GM18951 (cell line): Measurements from ENCODE around the gene SNCAIP.

Source experiments
- POLR2A ChIP-seq: IDR thresholded peaks from 4 replicates; pipeline ENCODE4 v1.6.1; 2011; ENCODE audit warnings: mild to moderate bottlenecking; ENCODE audit not compliant: insufficient read length, insufficient read depth; ENCODE audit errors: extremely low read depth
- in situ Hi-C: fragments of 300-500 bp; cut with MboI; formaldehyde crosslinking; loops from one replicate; pipeline ENCODE4 v1.12.0; 2022; ENCODE audit warnings: low sequenced_read_pairs, mixed read lengths, inconsistent platforms; ENCODE audit not compliant: unreplicated experiment

SNCAIP gene

DNA sequence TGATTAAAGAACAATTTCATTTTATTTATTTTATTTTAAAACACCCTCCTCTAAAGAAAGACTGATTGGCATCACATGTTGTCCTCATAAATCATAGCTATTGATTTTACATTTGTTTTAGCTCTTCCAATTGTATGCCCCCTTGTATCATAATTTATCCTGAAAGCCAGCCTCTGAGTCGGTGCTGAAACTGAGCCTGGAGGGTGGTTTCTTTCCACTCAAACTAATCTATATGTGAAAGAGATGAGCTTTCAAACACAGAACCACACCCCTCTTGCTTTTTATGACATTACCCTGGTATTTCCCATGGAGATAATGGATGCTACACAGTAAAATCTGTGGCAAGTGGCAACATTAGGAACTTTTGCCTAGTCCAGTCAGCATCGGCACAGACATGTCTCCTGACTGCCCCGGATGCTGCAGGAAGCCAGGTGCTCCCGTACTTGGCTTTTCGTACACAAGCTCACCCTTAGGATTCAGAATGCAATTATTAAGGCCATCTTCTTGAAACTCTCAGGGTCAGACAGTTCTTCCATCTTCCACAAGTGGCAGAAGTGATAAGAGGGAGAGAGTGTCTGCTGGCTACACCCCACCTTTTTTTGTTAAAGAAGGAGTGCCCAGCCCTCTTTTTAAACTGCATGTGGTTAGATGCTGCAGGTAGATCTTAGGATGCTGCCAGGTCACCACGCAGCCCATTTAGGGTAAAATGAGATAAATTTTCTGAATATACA, 91.1 kb downstream of the SNCAIP start:
- no peak for TF ChIP-seq POLR2A
- in situ Hi-C loops = no loop called here

DNA sequence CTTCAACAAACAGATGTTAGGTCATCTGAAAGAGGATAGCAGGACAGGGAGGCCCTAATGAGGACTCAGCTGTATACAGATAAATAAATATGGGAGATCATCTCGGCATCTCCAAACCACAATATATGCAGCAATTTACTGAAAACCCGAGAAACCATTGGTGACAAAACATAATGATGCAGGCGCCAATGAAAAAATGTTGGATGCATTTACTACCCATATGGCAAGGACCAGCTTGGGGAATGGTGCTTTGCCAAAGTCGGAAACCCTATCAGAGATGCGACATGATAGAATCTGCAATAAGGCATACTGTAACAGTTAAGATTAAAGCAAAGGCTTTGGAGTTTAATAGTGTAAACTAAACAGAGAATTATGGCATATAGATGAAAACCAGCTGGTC, 92.0 kb downstream of the SNCAIP start:
- in situ Hi-C loops = no loop called here
- TF ChIP-seq POLR2A = no peak

DNA sequence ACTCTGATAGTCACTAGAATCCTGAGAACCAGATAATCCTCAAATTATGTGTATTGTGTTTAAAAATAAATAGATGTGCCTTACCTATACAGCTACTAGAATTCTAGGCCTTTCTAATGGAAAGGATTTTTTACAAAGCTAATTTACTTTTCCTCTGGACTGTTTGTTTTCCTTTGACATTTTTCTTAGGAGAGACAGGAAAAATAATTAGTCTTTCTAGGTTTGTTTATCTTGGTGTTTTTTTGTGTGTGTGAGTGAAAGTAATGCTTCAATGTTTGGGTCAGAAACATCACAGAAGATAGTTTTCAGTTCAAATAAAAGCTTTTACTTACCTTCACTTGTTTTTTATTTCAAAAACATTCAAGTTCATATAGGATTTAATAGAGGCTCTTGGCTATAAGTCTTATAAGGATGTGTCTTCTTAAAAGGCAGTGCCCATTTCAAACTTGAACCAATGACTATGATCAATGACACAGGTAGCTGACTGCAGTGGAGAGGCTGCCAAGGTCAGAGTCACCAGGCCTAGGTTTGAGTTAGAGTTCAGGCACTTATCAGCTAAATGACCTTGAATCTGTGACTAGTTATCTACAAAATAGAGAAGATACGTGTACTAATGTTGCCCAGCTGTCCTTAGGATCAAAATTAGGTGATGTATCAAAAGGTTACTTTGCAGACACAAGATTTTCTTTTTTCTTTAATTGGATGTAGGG, 92.8 kb downstream of the SNCAIP start:
- no peak for TF ChIP-seq POLR2A
- in situ Hi-C loops = no loop called here

DNA sequence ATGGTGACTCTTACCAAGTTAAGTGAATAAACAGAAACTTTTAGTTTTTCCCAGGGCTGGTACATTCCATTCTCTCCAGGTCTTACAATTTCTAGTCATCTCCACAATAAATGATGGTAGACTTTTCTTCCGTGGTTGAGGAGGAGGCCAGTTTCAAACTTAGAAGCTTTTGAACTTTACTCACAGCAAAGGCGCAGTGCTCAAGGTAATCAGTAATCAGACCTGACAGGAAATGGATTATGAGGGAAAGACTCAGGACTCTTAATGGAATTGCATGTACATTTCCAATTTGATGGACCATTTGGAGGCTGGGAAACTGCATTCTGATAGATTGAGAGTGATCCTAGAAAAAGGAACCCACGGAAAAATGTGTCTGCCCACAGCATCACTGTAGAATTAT, 93.7 kb downstream of the SNCAIP start:
- in situ Hi-C loops = no loop called here
- TF ChIP-seq POLR2A = no peak

DNA sequence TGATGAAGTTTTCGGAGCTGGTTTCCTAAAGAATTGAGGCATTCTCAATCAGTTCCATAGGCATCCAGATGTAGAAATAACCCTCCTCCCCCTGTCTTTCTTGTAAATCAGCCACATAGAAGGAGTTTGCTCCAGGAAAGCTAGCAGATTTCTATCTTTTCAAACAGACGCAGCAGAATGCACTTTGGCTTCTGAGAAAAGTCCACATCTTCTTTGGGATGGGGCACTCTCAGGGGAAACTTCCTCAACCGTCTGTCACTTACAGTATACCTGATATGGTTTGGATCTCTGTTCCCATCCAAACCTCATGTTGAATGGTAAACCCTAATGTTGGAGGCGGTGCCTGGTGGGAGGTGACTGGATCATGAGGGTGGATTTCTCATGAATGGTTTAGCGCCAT, 94.1 kb downstream of the SNCAIP start:
- no peak for TF ChIP-seq POLR2A
- in situ Hi-C loops = no loop called here

DNA sequence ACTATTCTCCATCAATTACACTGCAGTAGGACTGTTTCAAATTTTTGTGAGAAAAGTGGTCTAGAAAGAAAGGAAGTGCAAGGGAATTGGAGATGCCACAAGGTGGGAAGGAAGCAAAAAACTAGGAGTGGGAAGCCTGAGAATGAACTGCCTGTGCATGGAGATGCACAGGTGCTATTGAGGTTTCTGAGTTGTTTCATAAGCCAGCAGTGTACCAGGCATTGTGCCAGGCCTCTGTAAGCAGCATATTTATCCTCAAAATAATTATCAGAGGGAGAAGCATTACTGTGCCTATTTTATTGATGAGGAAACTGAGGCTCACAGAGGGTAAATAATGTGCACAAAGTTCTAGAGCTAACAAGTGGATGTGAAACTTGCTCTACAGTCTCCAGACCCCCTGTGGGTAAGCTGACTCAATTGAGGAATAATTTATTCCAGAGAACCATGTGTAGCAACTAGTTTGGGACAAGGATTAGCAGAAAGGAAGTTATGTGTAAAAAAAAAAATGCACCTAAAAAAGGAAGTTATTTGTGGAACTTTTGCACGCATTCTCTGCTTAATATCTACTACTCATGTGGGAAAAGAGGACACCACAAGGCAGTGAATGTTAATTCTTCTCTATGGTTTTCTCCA, 96.7 kb downstream of the SNCAIP start:
- in situ Hi-C loops = no loop called here
- TF ChIP-seq POLR2A = no peak

DNA sequence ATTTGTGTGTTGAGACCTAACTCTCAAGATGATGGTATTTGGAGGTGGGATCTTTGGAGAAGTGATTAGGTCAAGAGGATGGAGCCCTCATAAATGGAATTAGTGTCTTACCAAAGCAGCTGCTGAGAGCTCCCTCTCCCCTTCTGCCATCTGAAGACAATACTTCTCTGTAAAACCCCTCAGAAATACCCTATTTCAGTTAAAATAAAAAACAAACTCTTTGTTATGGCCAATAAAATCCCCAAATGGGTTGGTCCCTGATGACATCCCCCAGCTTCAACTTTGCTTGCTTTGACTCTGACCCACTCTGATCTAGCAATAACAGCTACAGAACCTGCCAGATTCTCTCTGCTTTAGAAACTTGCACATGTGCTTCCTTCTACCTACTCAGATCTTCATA, 100.9 kb downstream of the SNCAIP start:
- in situ Hi-C loops = no loop called here
- no peak for TF ChIP-seq POLR2A

DNA sequence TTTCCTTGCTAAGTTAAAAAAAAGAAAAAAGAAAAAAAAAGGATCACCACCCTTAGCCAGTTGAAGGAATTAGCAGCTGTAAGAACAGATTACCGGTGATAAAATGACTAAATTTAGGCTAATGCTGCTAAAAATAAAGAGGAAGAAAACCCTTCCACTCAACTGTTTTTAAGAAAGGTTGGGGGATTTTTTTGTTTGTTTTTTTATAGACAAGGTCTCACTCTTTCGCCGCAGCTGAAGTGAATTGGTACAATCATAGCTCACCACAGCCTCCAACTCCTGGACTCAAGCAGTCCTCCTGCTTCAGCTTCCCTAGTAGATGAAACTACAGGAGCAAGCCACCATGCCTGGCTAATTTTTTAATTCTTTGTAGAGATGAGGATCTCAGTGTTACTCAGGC, 101.7 kb downstream of the SNCAIP start:
- TF ChIP-seq POLR2A = no peak
- in situ Hi-C loops = no loop called here

DNA sequence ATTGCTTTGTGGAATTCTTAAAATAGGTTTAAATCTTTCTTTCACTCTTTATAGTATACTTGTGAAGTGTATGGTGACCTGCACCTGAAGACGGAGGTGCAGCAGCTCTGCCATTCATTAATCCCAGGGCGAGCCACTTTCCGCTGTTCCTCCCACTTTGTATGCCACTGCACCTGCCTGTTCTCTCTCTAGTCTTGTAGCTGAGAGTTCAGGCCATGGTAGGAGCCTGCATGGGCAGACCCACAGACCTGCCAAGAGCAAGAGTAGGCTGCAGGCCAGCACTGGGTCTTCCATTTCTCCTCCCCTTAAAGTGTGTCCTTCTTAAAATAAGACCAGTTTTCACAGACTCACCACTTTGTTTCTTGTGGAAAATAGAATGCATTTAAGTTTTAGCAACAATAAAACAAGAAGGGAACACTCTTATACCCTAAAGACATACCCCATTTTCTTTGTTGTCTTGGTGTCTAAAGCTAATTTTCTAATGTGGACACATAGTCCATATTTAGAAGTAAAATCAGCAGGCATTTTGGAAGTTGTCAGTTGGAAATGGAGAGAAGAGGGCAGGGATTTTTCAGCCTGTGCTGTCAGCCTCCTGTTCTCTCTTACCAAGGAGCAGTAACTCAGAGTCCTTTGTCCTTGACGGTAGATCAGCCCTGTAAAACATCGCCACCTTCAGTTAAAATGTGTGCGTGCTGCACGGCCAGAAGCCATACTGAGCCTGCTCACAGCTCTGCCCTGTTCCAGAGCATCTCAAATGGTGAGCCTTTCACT, 103.2 kb downstream of the SNCAIP start:
- TF ChIP-seq POLR2A = no peak
- in situ Hi-C loops = no loop called here

DNA sequence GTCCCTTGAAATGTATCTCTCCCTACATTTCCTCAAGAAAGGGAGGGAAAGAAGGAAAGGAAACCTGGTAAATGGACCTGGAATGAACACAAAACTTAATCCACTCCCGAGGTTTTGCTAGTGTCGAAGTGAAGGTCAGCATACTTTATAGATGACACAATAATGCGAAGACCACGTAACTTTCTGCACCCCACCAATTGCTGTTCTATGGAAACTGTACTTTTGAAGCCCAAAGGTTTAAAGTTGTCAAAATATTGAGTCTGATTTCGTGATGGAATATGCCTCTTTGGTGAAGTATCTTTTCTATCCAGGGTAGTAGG, 103.7 kb downstream of the SNCAIP start:
- in situ Hi-C loops = no loop called here
- no peak for TF ChIP-seq POLR2A

DNA sequence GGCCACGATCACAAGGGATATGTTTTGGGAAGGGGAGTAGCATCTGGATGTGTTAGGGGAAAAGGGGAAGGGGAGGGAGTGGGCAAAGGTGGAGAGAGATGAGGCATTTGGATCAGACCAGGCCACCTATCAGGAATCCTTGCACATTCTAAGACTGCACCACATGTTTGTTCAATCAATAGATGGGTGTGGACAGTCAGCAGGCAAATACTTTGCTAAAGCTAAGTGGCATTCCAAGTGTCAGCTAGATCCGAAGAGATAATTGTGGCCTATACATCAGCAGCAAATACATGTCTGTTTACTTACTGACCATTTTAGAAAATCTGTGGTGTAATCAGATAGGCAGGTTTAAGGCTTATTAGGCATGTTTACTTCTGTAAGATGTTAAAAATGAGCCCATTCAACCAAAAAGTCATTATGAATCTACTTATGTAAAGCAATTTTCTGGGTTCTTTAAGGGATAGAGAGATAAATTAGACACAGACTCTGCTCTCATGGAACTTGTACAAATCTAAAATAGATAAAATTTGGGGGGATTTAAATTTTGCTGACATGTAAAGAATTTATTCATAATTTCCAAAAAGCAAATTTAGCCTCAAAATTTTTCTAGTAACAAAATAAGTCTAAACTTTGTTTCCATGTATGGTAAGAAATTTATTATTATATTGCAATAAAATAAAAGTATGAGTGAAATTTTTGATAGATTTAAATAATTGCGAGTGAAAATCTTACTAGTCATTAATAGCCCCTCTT, 107.3 kb downstream of the SNCAIP start:
- in situ Hi-C loops = no loop called here
- TF ChIP-seq POLR2A = no peak

DNA sequence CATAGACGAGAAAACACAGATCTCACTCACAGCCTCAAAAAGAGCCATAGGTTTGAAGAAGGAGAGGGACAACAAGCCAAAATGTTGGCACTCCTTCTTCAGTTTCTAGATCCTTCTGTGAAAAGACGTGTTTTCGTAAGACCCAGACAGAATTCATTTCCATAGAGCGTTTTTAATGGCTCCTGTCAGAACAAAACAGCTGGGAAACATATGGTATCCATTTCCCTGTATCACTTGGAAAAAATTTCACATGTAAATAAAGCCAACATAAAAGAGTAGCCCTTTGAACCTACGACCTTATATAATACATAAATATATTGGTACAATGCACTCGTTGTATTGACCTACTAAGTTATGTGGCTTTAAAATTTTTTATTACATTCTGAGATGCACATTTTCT, 108.1 kb downstream of the SNCAIP start:
- in situ Hi-C loops = no loop called here

More for the DNA sequence above, 108.1 kb downstream of the SNCAIP start:
- TF ChIP-seq POLR2A = no peak
